GM12891 (cell line): ENCODE data around the gene ROCK2.
"Not testable (repeated sequence)": the region's sequence is repeated elsewhere in the genome, so short reads cannot be mapped to it uniquely, and the experiment has no call there.

Experiments used
- DNase-seq: peaks from one replicate; pipeline ENCODE4 v3.0.0; 2011; ENCODE audit warnings: low spot score; ENCODE audit not compliant: insufficient read length
- FAIRE-seq: peaks from 2 replicates; lab custom pipeline; 2011; peaks lifted over from hg19 to GRCh38; lab: Jason Lieb, UNC
- PAX5 ChIP-seq: IDR thresholded peaks from 2 replicates; pipeline ENCODE4 v1.6.1; 2011; ENCODE audit warnings: low read length, moderate library complexity, mild to moderate bottlenecking; ENCODE audit not compliant: insufficient read depth, severe bottlenecking
- POLR2A ChIP-seq: IDR thresholded peaks from 2 replicates; pipeline ENCODE4 v1.6.1; 2011; ENCODE audit warnings: low read depth, low read length, control low read depth
- POLR2AphosphoS5 ChIP-seq: IDR thresholded peaks from 2 replicates; pipeline ENCODE4 v1.6.1; 2011; ENCODE audit warnings: low read depth, low read length, control low read depth
- POU2F2 ChIP-seq: IDR thresholded peaks from 2 replicates; pipeline ENCODE4 v1.6.1; 2011; ENCODE audit warnings: low read depth, mild to moderate bottlenecking, control low read depth, low read length, moderate library complexity
- SPI1 ChIP-seq: IDR thresholded peaks from 2 replicates; pipeline ENCODE4 v1.6.1; 2011; ENCODE audit warnings: low read depth, low read length, control low read depth
- TAF1 ChIP-seq: IDR thresholded peaks from 2 replicates; pipeline ENCODE4 v1.6.1; 2011; ENCODE audit warnings: low read depth, low read length, control low read depth

The ROCK2 gene

GRCh38 chr2:11260979-11261378 lies 83.5 kb downstream of the ROCK2 start:
- FAIRE-seq (no peak), DNase-seq (no peak)
- TF ChIP-seq TAF1 (no peak), POU2F2 (no peak), POLR2A (no peak), SPI1 (no peak), POLR2AphosphoS5 (no peak), PAX5 (no peak)

DNA sequence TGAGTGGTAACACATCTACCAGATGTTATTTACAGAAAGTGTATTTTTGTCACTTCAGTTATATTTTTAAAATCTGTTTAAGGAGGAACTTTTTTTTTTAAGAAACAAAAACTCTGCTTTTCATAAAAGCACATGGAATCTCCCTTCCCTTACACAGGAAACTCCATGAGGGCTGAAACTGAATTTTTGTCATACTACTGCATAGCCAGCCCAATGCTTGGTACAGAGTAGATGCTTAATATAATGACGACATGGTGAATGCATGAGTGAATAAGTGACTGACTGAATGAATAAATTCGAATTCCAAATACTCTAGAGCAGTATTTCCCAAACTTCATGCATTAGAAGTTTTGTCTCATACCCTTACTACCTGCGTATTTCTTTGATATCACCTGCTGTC lies 86.5 kb downstream of the ROCK2 start:
- peak; percentile 57 for FAIRE-seq
- DNase-seq: no peak
- TF ChIP-seq POLR2AphosphoS5: no peak
- no peak for TF ChIP-seq SPI1
- TF ChIP-seq PAX5: no peak
- no peak for TF ChIP-seq POU2F2
- no peak for TF ChIP-seq POLR2A
- no peak for TF ChIP-seq TAF1

- no peak for FAIRE-seq
- DNase-seq: no peak
- no peak for TF ChIP-seq PAX5
- TF ChIP-seq SPI1: no peak
- no peak for TF ChIP-seq POLR2AphosphoS5
- no peak for TF ChIP-seq POU2F2
- no peak for TF ChIP-seq POLR2A
- no peak for TF ChIP-seq TAF1
Measured at GRCh38 chr2:11257078-11257477, 87.4 kb downstream of the ROCK2 start.

DNA sequence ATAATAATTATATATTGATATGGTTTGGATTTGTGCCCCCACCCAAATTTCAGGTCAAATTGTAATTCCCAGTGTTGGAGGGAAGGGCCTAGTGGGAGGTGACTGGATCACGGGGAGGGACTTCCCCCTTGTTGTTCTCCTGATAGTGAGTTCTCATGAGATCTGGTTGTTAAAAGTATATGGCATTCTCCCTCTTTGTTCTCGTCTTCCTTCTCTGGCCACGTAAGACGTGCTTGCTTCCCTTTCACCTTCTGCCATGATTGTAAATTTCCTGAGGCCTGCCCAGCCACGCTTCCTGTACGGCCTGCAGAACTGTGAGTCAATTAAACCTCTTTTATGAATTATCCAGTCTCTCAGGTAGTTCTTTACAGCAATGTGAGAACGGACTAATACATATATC lies 88.3 kb downstream of the ROCK2 start:
- DNase-seq (no peak), FAIRE-seq (no peak)
- TF ChIP-seq POLR2A (no peak), POU2F2 (no peak), PAX5 (no peak), SPI1 (no peak), TAF1 (no peak), POLR2AphosphoS5 (no peak)

- FAIRE-seq (no peak), DNase-seq (no peak)
- TF ChIP-seq SPI1 (no peak), POU2F2 (no peak), PAX5 (no peak), TAF1 (no peak), POLR2A (no peak), POLR2AphosphoS5 (no peak)
Measured at GRCh38 chr2:11254100-11254536, 90.3 kb downstream of the ROCK2 start.

- not testable (repeated sequence) for DNase-seq, FAIRE-seq
Measured at GRCh38 chr2:11252458-11252857, 92.0 kb downstream of the ROCK2 start.

DNA sequence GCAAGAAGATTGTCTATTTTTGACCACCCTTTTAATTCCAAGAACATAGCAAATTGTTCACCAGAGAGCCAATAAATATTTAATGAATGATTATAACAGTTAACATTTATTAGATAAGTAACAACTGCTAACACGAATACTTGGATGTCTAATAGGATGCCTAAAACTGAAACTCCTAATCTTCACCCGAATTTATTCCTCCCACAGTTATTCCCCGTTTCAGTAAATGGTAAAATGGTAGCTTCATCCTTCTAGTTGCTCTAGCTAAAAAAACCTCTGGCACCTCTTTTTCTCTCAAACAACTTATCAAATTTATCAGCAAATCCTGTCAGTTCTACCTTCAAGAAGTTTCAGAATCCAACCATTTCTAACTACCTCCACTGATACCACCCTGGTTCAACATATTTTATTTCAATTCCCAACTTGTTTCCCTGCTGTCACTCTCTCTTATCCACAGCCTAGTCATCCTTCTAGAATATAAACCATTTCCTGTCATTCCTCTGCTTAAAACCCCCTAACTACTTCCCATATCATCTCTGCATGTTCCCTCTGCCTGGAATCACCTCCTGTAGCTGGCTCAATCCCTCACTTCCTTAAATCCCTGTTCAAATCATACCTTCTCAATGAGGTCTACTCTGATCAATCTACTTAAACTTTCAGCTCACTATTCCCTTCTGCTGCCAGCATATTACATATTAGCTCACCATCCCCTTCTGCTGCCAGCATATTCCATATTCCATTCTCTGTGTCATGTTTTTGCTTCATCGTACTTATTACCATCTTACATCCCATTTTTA lies 93.8 kb downstream of the ROCK2 start:
- FAIRE-seq: no peak
- TF ChIP-seq PAX5 (no peak), SPI1 (no peak), POLR2A (no peak), POU2F2 (no peak), TAF1 (no peak)
- DNase-seq: no peak

GRCh38 chr2:11245322-11245721 lies 99.1 kb downstream of the ROCK2 start:
- DNase-seq (no peak), FAIRE-seq (no peak)
- no peak for TF ChIP-seq POLR2A
- TF ChIP-seq PAX5: no peak
- TF ChIP-seq TAF1: no peak
- no peak for TF ChIP-seq POLR2AphosphoS5
- TF ChIP-seq POU2F2: no peak
- no peak for TF ChIP-seq SPI1

GRCh38 chr2:11244091-11244826 lies 100.2 kb downstream of the ROCK2 start:
- no peak for DNase-seq

More at GRCh38 chr2:11244091-11244826, 100.2 kb downstream of the ROCK2 start:
- TF ChIP-seq SPI1 (no peak), TAF1 (no peak), POU2F2 (no peak), PAX5 (no peak), POLR2AphosphoS5 (no peak), POLR2A (no peak)
- FAIRE-seq: no peak
